Measurements from ENCODE around the gene MCFD2.

GRCh38 chr2:46856336-46856735, 59.3 kb downstream of the MCFD2 start:
- no peak for TF ChIP-seq EZH2 (IDR thresholded peaks at IDR 0.05)
- TF ChIP-seq POLR2AphosphoS5 (IDR thresholded peaks at IDR 0.05; ENCODE audit: borderline replicate concordance, low read depth, low read length) = no peak
- no peak for TF ChIP-seq FOXP2 (optimal IDR thresholded peaks at IDR 0.05; ENCODE audit: control extremely low read depth, extremely low read length, insufficient read depth)
